ENCODE data around the gene MSX2.

MSX2 gene

DNA sequence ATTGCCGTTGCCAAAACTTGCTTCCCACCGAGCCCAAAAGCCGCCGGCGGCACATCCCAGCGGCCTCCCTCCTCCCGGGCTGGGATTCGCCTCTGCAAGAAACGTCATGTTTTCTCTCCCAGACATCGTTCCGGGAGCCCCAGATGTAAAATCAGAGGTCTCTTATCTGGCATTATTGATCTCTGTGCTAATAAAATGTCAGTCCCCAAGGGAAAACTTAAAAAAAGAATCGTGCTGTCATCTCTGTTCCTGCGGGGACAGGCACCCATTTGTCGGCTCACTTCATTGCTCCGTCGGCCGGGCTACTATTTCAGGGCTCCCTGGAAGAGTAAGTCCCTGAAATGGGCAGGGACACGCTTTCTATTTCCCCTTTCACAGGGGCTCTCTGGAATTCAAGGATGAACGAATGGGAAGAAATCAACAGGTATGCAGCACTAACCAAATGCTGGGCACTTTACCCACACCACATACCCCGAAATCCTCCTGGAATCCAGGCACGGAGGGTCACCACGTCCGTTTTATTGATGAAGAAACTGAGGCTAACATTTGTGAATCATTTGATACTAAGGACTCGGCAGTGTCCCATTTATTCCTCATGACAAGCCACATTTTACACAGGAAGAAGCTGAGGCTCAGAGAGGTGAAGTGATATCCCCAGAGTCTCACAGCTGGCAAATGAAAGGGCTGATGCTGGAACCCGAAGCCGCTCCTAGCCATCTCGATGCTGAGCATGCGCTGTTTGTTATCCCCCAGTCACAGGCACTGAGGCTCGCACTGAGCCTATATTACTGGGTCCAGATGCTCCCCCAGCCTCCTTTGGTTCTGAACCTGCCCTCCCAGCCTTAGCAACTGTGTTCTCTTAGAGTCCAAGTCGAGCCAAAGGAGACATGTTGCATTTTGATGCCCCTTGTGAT, 35.7 kb upstream of the MSX2 start:
- DNase-seq (ENCODE audit: low read depth, low spot score): no peak
- peaks cover 2% of the 10 kb centered on the region for H3K27me3 ChIP-seq (ENCODE audit: insufficient read depth, insufficient read length)
- H3K36me3 ChIP-seq (ENCODE audit: insufficient read depth, insufficient read length, low read length): no peaks in the 10 kb centered on the region
- no peak overlapping the region for H3K9ac ChIP-seq (ENCODE audit: insufficient read length, low read depth)
- H3K4me1 ChIP-seq (ENCODE audit: insufficient read depth, insufficient read length): peaks cover 2% of the 10 kb centered on the region
- TF ChIP-seq YY1 (IDR thresholded peaks at IDR 0.05; ENCODE audit: insufficient read depth, insufficient read length) (no peak), ZNF274 (IDR thresholded peaks at IDR 0.05; ENCODE audit: low read depth, low read length) (no peak), SUZ12 (IDR thresholded peaks at IDR 0.05; ENCODE audit: extremely low read depth, insufficient read depth, insufficient read length) (no peak)
- no peaks in the 10 kb centered on the region for H3K9me3 ChIP-seq (ENCODE audit: insufficient read depth, low read length)
- H3K4me3 ChIP-seq (ENCODE audit: insufficient read length, low read depth): no peak overlapping the region

DNA sequence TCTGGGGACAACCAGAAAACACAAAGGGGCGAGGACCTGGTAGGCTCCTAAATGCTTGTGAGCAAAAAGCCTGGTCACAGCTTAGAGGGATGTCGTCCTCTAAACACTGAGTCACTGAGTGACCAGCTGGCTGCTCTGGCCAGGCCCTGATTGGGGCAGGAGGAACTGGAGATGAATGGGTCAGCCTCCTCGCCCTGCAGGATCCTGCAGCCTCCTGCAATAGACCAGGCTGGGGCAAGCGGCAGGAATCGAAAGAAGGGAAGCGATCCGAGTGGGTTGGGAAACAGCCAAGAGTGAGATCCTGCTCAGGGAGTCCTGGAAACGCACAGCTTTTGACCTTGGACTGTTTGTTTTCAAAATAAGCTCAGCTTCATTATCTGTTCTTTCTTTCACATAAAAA, 34.1 kb upstream of the MSX2 start:
- Histone ChIP-seq H3K4me3 (ENCODE audit: insufficient read length, low read depth) (no peak overlapping the region), H3K27me3 (ENCODE audit: insufficient read depth, insufficient read length) (peaks cover 2% of the 10 kb centered on the region), H3K9ac (ENCODE audit: insufficient read length, low read depth) (no peak overlapping the region), H3K36me3 (ENCODE audit: insufficient read depth, insufficient read length, low read length) (no peaks in the 10 kb centered on the region), H3K4me1 (ENCODE audit: insufficient read depth, insufficient read length) (peaks cover 5% of the 10 kb centered on the region), H3K9me3 (ENCODE audit: insufficient read depth, low read length) (no peaks in the 10 kb centered on the region)
- no peak for DNase-seq (ENCODE audit: low read depth, low spot score)
- TF ChIP-seq SUZ12 (IDR thresholded peaks at IDR 0.05; ENCODE audit: extremely low read depth, insufficient read depth, insufficient read length) (no peak), ZNF274 (IDR thresholded peaks at IDR 0.05; ENCODE audit: low read depth, low read length) (no peak), YY1 (IDR thresholded peaks at IDR 0.05; ENCODE audit: insufficient read depth, insufficient read length) (no peak)

DNA sequence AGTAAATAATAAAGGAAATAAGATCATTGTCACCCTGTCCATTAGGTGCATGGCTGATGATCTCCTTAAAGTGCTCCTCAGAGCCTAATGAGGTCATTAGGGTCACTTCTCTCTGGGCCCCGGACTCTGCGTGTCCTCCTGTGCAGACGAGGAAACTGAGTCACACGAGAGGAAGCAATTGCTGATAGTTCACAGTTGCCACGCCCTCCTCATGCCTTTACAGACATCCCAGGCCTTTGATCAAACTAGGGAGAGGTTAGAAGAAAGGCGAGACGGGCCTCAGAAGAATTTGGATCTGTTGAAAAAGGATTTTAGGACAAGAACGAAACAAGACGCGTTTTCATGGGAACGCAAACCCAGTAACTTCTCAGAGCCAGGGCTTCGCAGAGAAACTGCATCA, 32.0 kb upstream of the MSX2 start:
- Histone ChIP-seq H3K9ac (ENCODE audit: insufficient read length, low read depth) (no peak overlapping the region), H3K36me3 (ENCODE audit: insufficient read depth, insufficient read length, low read length) (no peaks in the 10 kb centered on the region), H3K27me3 (ENCODE audit: insufficient read depth, insufficient read length) (peaks cover 2% of the 10 kb centered on the region), H3K4me1 (ENCODE audit: insufficient read depth, insufficient read length) (peaks cover 5% of the 10 kb centered on the region), H3K4me3 (ENCODE audit: insufficient read length, low read depth) (no peak overlapping the region), H3K9me3 (ENCODE audit: insufficient read depth, low read length) (no peaks in the 10 kb centered on the region)
- no peak for DNase-seq (ENCODE audit: low read depth, low spot score)
- no peak for TF ChIP-seq ZNF274 (IDR thresholded peaks at IDR 0.05; ENCODE audit: low read depth, low read length)
- no peak for TF ChIP-seq YY1 (IDR thresholded peaks at IDR 0.05; ENCODE audit: insufficient read depth, insufficient read length)
- TF ChIP-seq SUZ12 (IDR thresholded peaks at IDR 0.05; ENCODE audit: extremely low read depth, insufficient read depth, insufficient read length): no peak

DNA sequence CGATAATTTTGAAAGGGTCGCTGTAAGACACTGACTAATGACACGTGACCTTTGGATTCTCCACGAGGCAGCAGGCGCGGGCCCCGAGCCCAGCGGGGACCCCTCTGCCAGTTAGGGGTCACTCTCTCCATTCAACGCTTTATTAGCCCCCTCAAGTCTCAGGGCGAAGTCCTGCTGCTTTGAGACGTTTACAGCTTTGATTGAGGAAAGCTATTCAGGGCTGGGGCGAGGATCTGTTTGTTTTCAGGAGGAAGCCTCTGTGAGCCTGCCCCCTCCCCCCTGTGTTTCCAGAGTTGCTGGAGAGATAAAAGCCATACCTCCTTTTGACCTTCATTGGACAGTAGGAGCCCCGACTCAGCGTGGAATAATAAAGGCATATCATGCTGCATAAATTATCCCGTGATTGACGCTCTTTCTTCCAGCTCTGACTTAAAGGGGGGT, 31.4 kb upstream of the MSX2 start:
- no peaks in the 10 kb centered on the region for H3K9me3 ChIP-seq (ENCODE audit: insufficient read depth, low read length)
- peaks cover 5% of the 10 kb centered on the region for H3K4me1 ChIP-seq (ENCODE audit: insufficient read depth, insufficient read length)
- no peak overlapping the region for H3K4me3 ChIP-seq (ENCODE audit: insufficient read length, low read depth)
- no peak for TF ChIP-seq ZNF274 (IDR thresholded peaks at IDR 0.05; ENCODE audit: low read depth, low read length)
- no peak for TF ChIP-seq SUZ12 (IDR thresholded peaks at IDR 0.05; ENCODE audit: extremely low read depth, insufficient read depth, insufficient read length)
- no peaks in the 10 kb centered on the region for H3K36me3 ChIP-seq (ENCODE audit: insufficient read depth, insufficient read length, low read length)
- DNase-seq (ENCODE audit: low read depth, low spot score): peak; percentile 54
- H3K27me3 ChIP-seq (ENCODE audit: insufficient read depth, insufficient read length): peaks cover 2% of the 10 kb centered on the region
- H3K9ac ChIP-seq (ENCODE audit: insufficient read length, low read depth): no peak overlapping the region

DNA sequence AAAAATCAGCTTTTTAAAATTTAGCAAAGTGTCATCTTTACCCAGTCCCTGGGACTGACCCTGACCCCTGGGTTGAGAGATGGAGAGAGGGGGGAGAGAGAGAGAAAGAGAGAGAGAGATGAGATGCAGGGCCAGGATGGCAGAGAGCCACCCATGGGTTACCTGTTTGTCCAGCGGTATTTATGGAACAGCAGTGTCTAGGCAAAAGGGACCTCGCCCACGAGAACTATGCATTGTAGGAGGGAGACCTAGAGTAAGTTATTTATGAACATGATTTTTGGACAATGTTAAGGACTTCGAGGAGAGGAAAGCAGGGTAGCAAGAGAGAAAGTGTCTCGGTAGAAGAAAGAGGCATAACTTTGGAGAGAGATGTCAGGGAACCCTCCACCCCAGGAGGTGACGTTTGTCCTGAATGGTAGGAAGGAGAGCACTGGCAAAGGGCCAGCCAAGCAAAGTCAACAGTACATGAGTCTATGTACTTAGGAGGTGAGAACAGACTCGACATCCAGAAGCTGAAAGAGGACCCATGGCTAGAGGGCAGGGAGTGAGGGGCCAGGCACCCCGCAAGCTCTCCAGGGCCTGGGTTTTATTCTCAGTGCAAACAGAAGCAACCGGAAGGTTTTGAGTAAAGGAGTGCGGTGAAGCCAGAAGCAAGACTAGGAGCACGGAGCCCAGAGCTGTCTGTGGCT, 30.5 kb upstream of the MSX2 start:
- Histone ChIP-seq H3K4me1 (ENCODE audit: insufficient read depth, insufficient read length) (peaks cover 5% of the 10 kb centered on the region), H3K9me3 (ENCODE audit: insufficient read depth, low read length) (no peaks in the 10 kb centered on the region), H3K9ac (ENCODE audit: insufficient read length, low read depth) (no peak overlapping the region), H3K4me3 (ENCODE audit: insufficient read length, low read depth) (no peak overlapping the region), H3K27me3 (ENCODE audit: insufficient read depth, insufficient read length) (peaks cover 2% of the 10 kb centered on the region), H3K36me3 (ENCODE audit: insufficient read depth, insufficient read length, low read length) (no peaks in the 10 kb centered on the region)
- no peak for TF ChIP-seq ZNF274 (IDR thresholded peaks at IDR 0.05; ENCODE audit: low read depth, low read length)
- no peak for TF ChIP-seq YY1 (IDR thresholded peaks at IDR 0.05; ENCODE audit: insufficient read depth, insufficient read length)
- TF ChIP-seq SUZ12 (IDR thresholded peaks at IDR 0.05; ENCODE audit: extremely low read depth, insufficient read depth, insufficient read length): no peak
- DNase-seq (ENCODE audit: low read depth, low spot score): no peak

DNA sequence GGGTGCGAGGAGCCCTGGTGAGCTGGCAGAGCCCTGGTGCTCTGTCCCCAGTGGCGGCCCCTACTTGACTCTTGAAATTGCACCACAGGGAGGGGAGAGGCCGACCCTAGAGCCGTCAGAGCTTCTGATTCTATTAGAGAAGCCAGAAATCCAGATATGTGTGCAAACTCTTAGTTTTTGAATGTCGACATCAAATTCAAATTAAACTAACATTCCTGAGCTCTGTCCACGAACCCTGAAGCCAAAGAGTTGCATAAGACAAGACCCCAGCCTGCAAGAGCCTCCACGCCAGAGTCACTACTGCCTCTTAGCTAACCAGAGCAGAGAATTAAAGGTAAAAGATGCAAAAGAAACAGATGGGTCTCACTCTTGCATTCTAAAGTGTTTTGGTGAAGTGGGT, 29.8 kb upstream of the MSX2 start:
- H3K27me3 ChIP-seq (ENCODE audit: insufficient read depth, insufficient read length): peaks cover 2% of the 10 kb centered on the region
- H3K9ac ChIP-seq (ENCODE audit: insufficient read length, low read depth): no peak overlapping the region
- H3K4me3 ChIP-seq (ENCODE audit: insufficient read length, low read depth): no peak overlapping the region
- no peaks in the 10 kb centered on the region for H3K36me3 ChIP-seq (ENCODE audit: insufficient read depth, insufficient read length, low read length)
- TF ChIP-seq SUZ12 (IDR thresholded peaks at IDR 0.05; ENCODE audit: extremely low read depth, insufficient read depth, insufficient read length) (no peak), ZNF274 (IDR thresholded peaks at IDR 0.05; ENCODE audit: low read depth, low read length) (no peak), YY1 (IDR thresholded peaks at IDR 0.05; ENCODE audit: insufficient read depth, insufficient read length) (no peak)
- peaks cover 5% of the 10 kb centered on the region for H3K4me1 ChIP-seq (ENCODE audit: insufficient read depth, insufficient read length)
- DNase-seq (ENCODE audit: low read depth, low spot score): no peak
- no peaks in the 10 kb centered on the region for H3K9me3 ChIP-seq (ENCODE audit: insufficient read depth, low read length)

DNA sequence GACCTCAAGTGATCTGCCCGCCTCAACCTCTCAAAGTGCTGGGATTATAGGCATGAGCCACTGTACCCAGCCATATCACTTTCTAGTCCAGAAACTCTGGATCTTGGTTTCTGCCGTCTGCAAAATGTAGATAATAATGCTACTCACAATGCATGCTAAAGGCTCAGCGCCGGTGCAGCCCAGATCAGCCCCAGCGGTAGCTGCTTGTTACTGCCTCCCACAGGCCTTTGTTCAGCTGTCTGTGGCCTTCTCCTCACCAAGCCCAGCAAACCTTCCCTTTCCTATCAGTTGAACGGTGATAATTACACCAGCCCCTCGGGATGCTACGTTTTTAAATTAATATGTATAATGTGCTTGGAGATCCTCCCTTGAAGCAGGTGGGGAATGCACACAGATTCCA, 26.2 kb upstream of the MSX2 start:
- H3K36me3 ChIP-seq (ENCODE audit: insufficient read depth, insufficient read length, low read length): no peaks in the 10 kb centered on the region
- no peaks in the 10 kb centered on the region for H3K9me3 ChIP-seq (ENCODE audit: insufficient read depth, low read length)
- no peak for TF ChIP-seq SUZ12 (IDR thresholded peaks at IDR 0.05; ENCODE audit: extremely low read depth, insufficient read depth, insufficient read length)
- H3K27me3 ChIP-seq (ENCODE audit: insufficient read depth, insufficient read length): no peaks in the 10 kb centered on the region
- no peak overlapping the region for H3K9ac ChIP-seq (ENCODE audit: insufficient read length, low read depth)
- H3K4me1 ChIP-seq (ENCODE audit: insufficient read depth, insufficient read length): peaks cover 3% of the 10 kb centered on the region
- H3K4me3 ChIP-seq (ENCODE audit: insufficient read length, low read depth): no peak overlapping the region
- no peak for DNase-seq (ENCODE audit: low read depth, low spot score)
